ENCODE measurements around the gene SEMA5B.

Gene SEMA5B, protein sequence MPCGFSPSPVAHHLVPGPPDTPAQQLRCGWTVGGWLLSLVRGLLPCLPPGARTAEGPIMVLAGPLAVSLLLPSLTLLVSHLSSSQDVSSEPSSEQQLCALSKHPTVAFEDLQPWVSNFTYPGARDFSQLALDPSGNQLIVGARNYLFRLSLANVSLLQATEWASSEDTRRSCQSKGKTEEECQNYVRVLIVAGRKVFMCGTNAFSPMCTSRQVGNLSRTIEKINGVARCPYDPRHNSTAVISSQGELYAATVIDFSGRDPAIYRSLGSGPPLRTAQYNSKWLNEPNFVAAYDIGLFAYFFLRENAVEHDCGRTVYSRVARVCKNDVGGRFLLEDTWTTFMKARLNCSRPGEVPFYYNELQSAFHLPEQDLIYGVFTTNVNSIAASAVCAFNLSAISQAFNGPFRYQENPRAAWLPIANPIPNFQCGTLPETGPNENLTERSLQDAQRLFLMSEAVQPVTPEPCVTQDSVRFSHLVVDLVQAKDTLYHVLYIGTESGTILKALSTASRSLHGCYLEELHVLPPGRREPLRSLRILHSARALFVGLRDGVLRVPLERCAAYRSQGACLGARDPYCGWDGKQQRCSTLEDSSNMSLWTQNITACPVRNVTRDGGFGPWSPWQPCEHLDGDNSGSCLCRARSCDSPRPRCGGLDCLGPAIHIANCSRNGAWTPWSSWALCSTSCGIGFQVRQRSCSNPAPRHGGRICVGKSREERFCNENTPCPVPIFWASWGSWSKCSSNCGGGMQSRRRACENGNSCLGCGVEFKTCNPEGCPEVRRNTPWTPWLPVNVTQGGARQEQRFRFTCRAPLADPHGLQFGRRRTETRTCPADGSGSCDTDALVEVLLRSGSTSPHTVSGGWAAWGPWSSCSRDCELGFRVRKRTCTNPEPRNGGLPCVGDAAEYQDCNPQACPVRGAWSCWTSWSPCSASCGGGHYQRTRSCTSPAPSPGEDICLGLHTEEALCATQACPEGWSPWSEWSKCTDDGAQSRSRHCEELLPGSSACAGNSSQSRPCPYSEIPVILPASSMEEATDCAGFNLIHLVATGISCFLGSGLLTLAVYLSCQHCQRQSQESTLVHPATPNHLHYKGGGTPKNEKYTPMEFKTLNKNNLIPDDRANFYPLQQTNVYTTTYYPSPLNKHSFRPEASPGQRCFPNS
- long read RNA-seq, result 0 reads

DNA sequence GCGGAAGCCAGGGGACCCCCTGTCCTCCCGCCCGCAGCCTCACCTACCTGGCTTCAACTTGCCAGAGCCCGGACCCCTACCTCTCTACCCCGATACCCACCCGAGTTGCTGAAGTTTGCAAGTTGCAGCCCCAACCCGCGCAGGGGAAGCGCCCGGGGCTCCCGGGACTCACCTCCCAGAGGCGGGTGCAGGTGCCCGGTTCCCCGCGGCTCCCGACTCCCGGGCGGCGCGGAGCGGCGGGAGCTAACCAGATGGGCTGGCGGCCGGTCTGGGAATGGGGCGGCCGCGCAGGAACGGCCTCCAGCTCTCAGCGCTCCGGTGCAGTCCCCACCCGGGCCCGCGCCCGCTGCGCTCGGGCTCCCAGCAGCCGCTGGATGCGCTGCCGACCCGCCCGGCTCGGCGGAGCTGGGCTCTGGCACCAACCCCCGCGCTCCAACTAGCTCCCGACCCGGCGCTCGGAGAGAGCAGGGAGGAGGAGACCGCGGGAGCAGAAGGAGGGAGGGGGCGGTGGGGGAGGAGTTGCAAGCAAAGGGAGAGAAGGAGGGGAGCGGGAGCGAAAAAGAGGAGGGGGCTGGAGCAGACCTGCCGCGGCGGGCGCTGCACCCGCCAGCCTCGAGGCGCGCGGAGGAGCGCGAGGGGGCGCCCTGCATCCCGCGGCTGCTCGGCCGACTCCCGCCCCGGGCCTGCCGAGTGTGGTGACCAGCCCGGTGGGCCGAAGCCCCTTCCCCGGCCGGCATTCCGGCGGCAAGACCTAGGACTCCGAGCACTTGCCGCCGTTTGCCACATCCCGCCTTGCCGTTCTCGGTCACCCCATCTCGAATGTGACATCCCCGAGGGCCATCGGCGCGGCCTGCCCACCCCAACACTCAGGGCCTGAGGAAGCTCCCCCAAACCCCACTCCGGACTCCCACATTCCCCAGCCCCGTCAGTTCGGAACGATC, at the start of gene SEMA5B:
TSS of gene SEMA5B (minus strand) at position 472 of the 941 bp plus-strand sequence. CDS start 66,500 bp downstream, outside the sequence.
- no peak for DNase-seq (ENCODE audit: low read depth in 1 of 2, low spot score in 1 of 2)
- no peak within 1 kb of the TSS for H3K27ac ChIP-seq (replicated peaks)
- TF ChIP-seq POLR2AphosphoS5 (IDR thresholded peaks at IDR 0.05; ENCODE audit: low read depth), result no peak
- TF ChIP-seq, protein P1, sequence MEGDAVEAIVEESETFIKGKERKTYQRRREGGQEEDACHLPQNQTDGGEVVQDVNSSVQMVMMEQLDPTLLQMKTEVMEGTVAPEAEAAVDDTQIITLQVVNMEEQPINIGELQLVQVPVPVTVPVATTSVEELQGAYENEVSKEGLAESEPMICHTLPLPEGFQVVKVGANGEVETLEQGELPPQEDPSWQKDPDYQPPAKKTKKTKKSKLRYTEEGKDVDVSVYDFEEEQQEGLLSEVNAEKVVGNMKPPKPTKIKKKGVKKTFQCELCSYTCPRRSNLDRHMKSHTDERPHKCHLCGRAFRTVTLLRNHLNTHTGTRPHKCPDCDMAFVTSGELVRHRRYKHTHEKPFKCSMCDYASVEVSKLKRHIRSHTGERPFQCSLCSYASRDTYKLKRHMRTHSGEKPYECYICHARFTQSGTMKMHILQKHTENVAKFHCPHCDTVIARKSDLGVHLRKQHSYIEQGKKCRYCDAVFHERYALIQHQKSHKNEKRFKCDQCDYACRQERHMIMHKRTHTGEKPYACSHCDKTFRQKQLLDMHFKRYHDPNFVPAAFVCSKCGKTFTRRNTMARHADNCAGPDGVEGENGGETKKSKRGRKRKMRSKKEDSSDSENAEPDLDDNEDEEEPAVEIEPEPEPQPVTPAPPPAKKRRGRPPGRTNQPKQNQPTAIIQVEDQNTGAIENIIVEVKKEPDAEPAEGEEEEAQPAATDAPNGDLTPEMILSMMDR (IDR thresholded peaks at IDR 0.05; ENCODE audit: insufficient read depth, low read length), result peak; percentile 20
- TF ChIP-seq, protein P2, sequence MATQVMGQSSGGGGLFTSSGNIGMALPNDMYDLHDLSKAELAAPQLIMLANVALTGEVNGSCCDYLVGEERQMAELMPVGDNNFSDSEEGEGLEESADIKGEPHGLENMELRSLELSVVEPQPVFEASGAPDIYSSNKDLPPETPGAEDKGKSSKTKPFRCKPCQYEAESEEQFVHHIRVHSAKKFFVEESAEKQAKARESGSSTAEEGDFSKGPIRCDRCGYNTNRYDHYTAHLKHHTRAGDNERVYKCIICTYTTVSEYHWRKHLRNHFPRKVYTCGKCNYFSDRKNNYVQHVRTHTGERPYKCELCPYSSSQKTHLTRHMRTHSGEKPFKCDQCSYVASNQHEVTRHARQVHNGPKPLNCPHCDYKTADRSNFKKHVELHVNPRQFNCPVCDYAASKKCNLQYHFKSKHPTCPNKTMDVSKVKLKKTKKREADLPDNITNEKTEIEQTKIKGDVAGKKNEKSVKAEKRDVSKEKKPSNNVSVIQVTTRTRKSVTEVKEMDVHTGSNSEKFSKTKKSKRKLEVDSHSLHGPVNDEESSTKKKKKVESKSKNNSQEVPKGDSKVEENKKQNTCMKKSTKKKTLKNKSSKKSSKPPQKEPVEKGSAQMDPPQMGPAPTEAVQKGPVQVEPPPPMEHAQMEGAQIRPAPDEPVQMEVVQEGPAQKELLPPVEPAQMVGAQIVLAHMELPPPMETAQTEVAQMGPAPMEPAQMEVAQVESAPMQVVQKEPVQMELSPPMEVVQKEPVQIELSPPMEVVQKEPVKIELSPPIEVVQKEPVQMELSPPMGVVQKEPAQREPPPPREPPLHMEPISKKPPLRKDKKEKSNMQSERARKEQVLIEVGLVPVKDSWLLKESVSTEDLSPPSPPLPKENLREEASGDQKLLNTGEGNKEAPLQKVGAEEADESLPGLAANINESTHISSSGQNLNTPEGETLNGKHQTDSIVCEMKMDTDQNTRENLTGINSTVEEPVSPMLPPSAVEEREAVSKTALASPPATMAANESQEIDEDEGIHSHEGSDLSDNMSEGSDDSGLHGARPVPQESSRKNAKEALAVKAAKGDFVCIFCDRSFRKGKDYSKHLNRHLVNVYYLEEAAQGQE (IDR thresholded peaks at IDR 0.05; ENCODE audit: insufficient replicate concordance, low read depth), result no peak
- no peak for TF ChIP-seq GABPA (IDR thresholded peaks at IDR 0.05; ENCODE audit: low read depth)
- TF ChIP-seq SPI1 (IDR thresholded peaks at IDR 0.05; ENCODE audit: borderline replicate concordance, low read depth), result no peak
- peaks cover 57% of the 10 kb centered on the region for H3K27me3 ChIP-seq (ENCODE audit: insufficient read depth, poor library complexity, severe bottlenecking)
- peak within 1 kb of the TSS; percentile 39 for H3K4me3 ChIP-seq (replicated peaks; ENCODE audit: insufficient read depth, low read length)

DNA sequence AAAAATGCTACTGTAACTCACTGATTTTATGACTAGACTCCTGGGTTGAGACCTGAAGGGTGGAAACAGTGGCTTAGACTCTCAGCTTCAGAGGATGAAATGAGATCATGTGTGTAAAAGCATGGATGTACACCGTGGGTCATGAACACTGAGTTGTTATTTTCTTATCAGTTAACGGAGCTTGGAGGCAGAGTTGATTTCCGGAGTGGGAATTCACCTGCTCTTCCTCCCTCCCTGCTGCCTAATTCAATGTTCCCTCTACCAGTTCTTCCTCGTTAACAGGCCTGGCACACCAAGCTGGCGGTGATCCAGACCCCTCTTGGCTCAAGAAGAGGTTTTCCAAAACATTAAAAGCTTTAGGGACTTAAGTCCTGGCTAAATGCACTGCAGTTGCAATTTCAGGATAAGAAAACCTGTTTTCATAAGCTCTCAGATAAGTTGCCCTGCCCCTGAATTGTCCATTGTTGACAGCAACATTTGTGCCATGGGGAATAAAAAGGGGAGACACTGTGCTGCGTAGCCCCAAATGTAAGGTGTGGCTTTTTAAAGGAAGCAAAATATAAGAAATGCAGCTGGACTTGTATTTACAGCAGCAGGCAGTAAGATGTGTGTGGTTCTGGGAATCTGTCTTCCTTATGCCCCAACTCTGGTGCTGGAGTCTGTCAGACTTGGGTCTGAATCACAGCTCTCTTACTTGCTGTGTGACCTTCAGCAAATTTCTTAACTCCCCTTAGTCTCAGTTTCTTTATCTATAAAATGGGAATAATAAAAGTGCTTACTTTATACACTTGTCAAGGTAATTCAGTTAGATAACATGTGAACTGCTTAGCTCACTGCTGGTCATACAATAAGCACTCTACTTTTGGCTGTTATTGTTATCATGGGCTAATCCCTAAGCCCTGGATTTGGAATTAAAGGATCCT, 49.2 kb upstream of the SEMA5B start:
- TF ChIP-seq POLR2AphosphoS5 (IDR thresholded peaks at IDR 0.05; ENCODE audit: low read depth) (no peak), GABPA (IDR thresholded peaks at IDR 0.05; ENCODE audit: low read depth) (no peak), SPI1 (IDR thresholded peaks at IDR 0.05; ENCODE audit: borderline replicate concordance, low read depth) (no peak)
- TF ChIP-seq, protein P1 (IDR thresholded peaks at IDR 0.05; ENCODE audit: insufficient read depth, low read length), result no peak
- TF ChIP-seq, protein P2 (IDR thresholded peaks at IDR 0.05; ENCODE audit: insufficient replicate concordance, low read depth), result no peak
- no peaks in the 10 kb centered on the region for H3K27me3 ChIP-seq (ENCODE audit: insufficient read depth, poor library complexity, severe bottlenecking)
- no peak overlapping the region for H3K4me3 ChIP-seq (replicated peaks; ENCODE audit: insufficient read depth, low read length)
- H3K27ac ChIP-seq (replicated peaks), result no peak overlapping the region
- no peak for DNase-seq (ENCODE audit: low read depth in 1 of 2, low spot score in 1 of 2)

Data from HL-60 (cell line).